Ovary (tissue), 3 donors: Measurements from ENCODE around the gene MEIOB.

ENCODE experiments used
- EP300 ChIP-seq: sonication (generic); formaldehyde crosslinking; IDR thresholded peaks from one replicate; pipeline ENCODE4 v1.6.1; 2017; ENCODE audit warnings: antibody characterized with exemption
- POLR2A ChIP-seq: fragments of 450-650 bp; IDR thresholded peaks from one replicate; pipeline ENCODE4 v1.6.1; 2017; ENCODE audit warnings: antibody characterized with exemption, mild to moderate bottlenecking, moderate library complexity
- TF ChIP-seq, protein P1 (sequence below), 3 donors: fragments of 450-650 bp in 2 of 3; fragments of 200-600 bp in 1 of 3; IDR thresholded peaks; one replicate each; pipeline versions ENCODE4 v1.5.1 to v1.8.0; 2016 to 2022; ENCODE audit warnings: antibody characterized with exemption in 3 of 3, mild to moderate bottlenecking in 1 of 3
- donor health status: DM: no; HTN: no; CAD: no.

DNA sequence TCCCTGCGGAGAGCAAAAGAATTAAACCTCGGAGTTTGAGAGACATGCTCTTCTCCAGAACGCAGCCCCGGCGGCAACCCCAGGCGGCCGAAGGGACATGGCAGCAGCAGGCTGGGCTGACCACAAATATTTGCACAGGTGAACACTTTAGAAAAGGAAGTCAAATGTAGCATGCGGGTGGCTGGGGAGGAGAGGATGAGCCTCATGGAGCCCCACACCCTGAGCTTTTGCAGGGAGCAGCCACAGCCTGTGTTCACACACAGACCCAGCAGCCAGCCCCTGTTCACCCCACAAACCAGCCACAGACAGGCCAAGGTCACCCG is 28.4 kb upstream of the MEIOB start:
- TF ChIP-seq, protein P1, sequence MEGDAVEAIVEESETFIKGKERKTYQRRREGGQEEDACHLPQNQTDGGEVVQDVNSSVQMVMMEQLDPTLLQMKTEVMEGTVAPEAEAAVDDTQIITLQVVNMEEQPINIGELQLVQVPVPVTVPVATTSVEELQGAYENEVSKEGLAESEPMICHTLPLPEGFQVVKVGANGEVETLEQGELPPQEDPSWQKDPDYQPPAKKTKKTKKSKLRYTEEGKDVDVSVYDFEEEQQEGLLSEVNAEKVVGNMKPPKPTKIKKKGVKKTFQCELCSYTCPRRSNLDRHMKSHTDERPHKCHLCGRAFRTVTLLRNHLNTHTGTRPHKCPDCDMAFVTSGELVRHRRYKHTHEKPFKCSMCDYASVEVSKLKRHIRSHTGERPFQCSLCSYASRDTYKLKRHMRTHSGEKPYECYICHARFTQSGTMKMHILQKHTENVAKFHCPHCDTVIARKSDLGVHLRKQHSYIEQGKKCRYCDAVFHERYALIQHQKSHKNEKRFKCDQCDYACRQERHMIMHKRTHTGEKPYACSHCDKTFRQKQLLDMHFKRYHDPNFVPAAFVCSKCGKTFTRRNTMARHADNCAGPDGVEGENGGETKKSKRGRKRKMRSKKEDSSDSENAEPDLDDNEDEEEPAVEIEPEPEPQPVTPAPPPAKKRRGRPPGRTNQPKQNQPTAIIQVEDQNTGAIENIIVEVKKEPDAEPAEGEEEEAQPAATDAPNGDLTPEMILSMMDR (IDR thresholded peaks at IDR 0.05), result no peak
- TF ChIP-seq EP300 (no peak), POLR2A (no peak)
